ENCODE data around the gene GRB14.
"Not testable (repeated sequence)": the region's sequence is repeated elsewhere in the genome, so short reads cannot be mapped to it uniquely, and the experiment has no call there.

GRB14 gene

GRCh38 chr2:164549705-164550104, 71.6 kb downstream of the GRB14 start:
- FAIRE-seq: not testable (repeated sequence)

- FAIRE-seq: no peak
These were observed 75.8 kb downstream of the GRB14 start for GRCh38 chr2:164545484-164545883.

- FAIRE-seq: no peak
These were observed 78.7 kb downstream of the GRB14 start for GRCh38 chr2:164542581-164543021.

GRCh38 chr2:164538240-164538866, 82.9 kb downstream of the GRB14 start:
- peak; percentile 66 for FAIRE-seq

GRCh38 chr2:164535280-164536025, 85.8 kb downstream of the GRB14 start:
- FAIRE-seq: no peak

- no peak for FAIRE-seq
These were observed 90.8 kb downstream of the GRB14 start for GRCh38 chr2:164530464-164530863.

GRCh38 chr2:164523726-164524125, 97.6 kb downstream of the GRB14 start:
- FAIRE-seq: no peak

GRCh38 chr2:164523009-164523408, 98.3 kb downstream of the GRB14 start:
- no peak for FAIRE-seq

- no peak for FAIRE-seq
These were observed 98.7 kb downstream of the GRB14 start for GRCh38 chr2:164522561-164522981.

GRCh38 chr2:164515734-164516133, 105.5 kb downstream of the GRB14 start:
- FAIRE-seq: no peak

GRCh38 chr2:164515030-164515429, 106.3 kb downstream of the GRB14 start:
- no peak for FAIRE-seq

GRCh38 chr2:164514491-164514890, 106.8 kb downstream of the GRB14 start:
- FAIRE-seq: no peak

GRCh38 chr2:164512871-164513270, 108.4 kb downstream of the GRB14 start:
- no peak for FAIRE-seq

GRCh38 chr2:164511738-164512137, 109.5 kb downstream of the GRB14 start:
- FAIRE-seq: no peak

GRCh38 chr2:164510895-164511294, 110.4 kb downstream of the GRB14 start:
- FAIRE-seq: no peak

GRCh38 chr2:164509137-164509877, 112.0 kb downstream of the GRB14 start:
- FAIRE-seq: no peak

- FAIRE-seq: no peak
These were observed 117.0 kb downstream of the GRB14 start for GRCh38 chr2:164504253-164504652.

- no peak for FAIRE-seq
These were observed 122.4 kb downstream of the GRB14 start for GRCh38 chr2:164498836-164499235.

GRCh38 chr2:164496881-164497280, 124.4 kb downstream of the GRB14 start:
- FAIRE-seq: no peak

GRCh38 chr2:164496421-164496820, 124.9 kb downstream of the GRB14 start:
- no peak for FAIRE-seq

- FAIRE-seq: peak; percentile 39
These were observed 125.6 kb downstream of the GRB14 start for GRCh38 chr2:164495491-164496223.

GRCh38 chr2:164485541-164485940, 135.7 kb downstream of the GRB14 start:
- FAIRE-seq: no peak

- peak; percentile 37 for FAIRE-seq
These were observed 141.8 kb downstream of the GRB14 start for GRCh38 chr2:164479460-164479859.
